HEK293 (cell line): ENCODE results near the gene DISC1.

Experiments used
- CTCF ChIA-PET: fragments of 350-600 bp; formaldehyde crosslinking; extraction: SDS; loops from one replicate; lab custom pipeline; 2021; ENCODE audit warnings: antibody characterized with exemption; lab: Yijun Ruan, JAX
- POLR2A ChIA-PET: fragments of 300-600 bp; formaldehyde crosslinking; extraction: SDS; loops from one replicate; lab custom pipeline; 2020; ENCODE audit warnings: antibody characterized with exemption, inconsistent platforms; lab: Yijun Ruan, JAX
- H3K27ac ChIP-seq: fragments of 200-500 bp; sonication (Bioruptor generic); 2 replicates; pipeline ENCODE4 v1.5.1; 2014; ENCODE audit warnings: low read depth, low read length, control low read depth, inconsistent platforms; ENCODE audit errors: extremely low read depth
- H3K36me3 ChIP-seq, 2 experiments: fragments of 200-500 bp in 1 of 2; sonication (Bioruptor generic) in 1 of 2; 1 replicate in 1 of 2; 2 replicates in 1 of 2; pipeline ENCODE4 v1.5.1; 2014 to 2017; ENCODE audit warnings: inconsistent platforms in 2 of 2, low read length in 2 of 2; ENCODE audit not compliant: control insufficient read depth in 2 of 2, insufficient read depth in 1 of 2
- H3K4me1 ChIP-seq: fragments of 200-500 bp; sonication (Bioruptor generic); 2 replicates; pipeline ENCODE4 v1.5.1; 2014; ENCODE audit warnings: mild to moderate bottlenecking, low read length, inconsistent platforms; ENCODE audit not compliant: control insufficient read depth, insufficient read depth
- H3K4me3 ChIP-seq: 2 replicates; pipeline ENCODE4 v1.5.1; 2011; ENCODE audit warnings: low read depth, mild to moderate bottlenecking, control low read depth, low read length, moderate library complexity
- H3K9me3 ChIP-seq: fragments of 200-500 bp; sonication (Bioruptor generic); 2 replicates; pipeline ENCODE4 v1.5.1; 2014; ENCODE audit warnings: low read depth, low read length, inconsistent platforms; ENCODE audit not compliant: control insufficient read depth, insufficient read depth
- KLF1 ChIP-seq: fragments of 450-650 bp; formaldehyde crosslinking; IDR thresholded peaks from 2 replicates; pipeline ENCODE4 v1.5.1; 2016; ENCODE audit warnings: missing biosample characterization, missing genetic modification characterization
- MZF1 ChIP-seq: fragments of 450-650 bp; formaldehyde crosslinking; IDR thresholded peaks from 2 replicates; pipeline ENCODE4 v1.5.1; 2017; ENCODE audit warnings: missing biosample characterization, missing genetic modification characterization, borderline replicate concordance
- PRDM2 ChIP-seq: fragments of 450-650 bp; formaldehyde crosslinking; IDR thresholded peaks from 2 replicates; pipeline ENCODE4 v1.5.1; 2016; ENCODE audit warnings: missing biosample characterization, missing genetic modification characterization, borderline replicate concordance
- SCRT2 ChIP-seq: fragments of 450-650 bp; formaldehyde crosslinking; IDR thresholded peaks from 2 replicates; pipeline ENCODE4 v1.5.1; 2016; ENCODE audit warnings: missing biosample characterization, missing genetic modification characterization
- ZBTB49 ChIP-seq: fragments of 450-650 bp; formaldehyde crosslinking; IDR thresholded peaks from 2 replicates; pipeline ENCODE4 v1.5.1; 2016; ENCODE audit warnings: missing biosample characterization, missing genetic modification characterization, low read depth
- ZNF18 ChIP-seq: fragments of 450-650 bp; formaldehyde crosslinking; IDR thresholded peaks from 2 replicates; pipeline ENCODE4 v1.5.1; 2016; ENCODE audit warnings: missing biosample characterization, missing genetic modification characterization
- ZNF239 ChIP-seq: fragments of 450-650 bp; formaldehyde crosslinking; IDR thresholded peaks from 2 replicates; pipeline ENCODE4 v1.5.1; 2016; ENCODE audit warnings: missing biosample characterization, missing genetic modification characterization
- ZNF248 ChIP-seq: fragments of 450-650 bp; formaldehyde crosslinking; IDR thresholded peaks from 2 replicates; pipeline ENCODE4 v1.5.1; 2017; ENCODE audit warnings: missing biosample characterization, missing genetic modification characterization
- ZNF311 ChIP-seq: fragments of 450-650 bp; formaldehyde crosslinking; IDR thresholded peaks from 2 replicates; pipeline ENCODE4 v1.5.1; 2017; ENCODE audit warnings: missing biosample characterization, missing genetic modification characterization, borderline replicate concordance
- ZNF324 ChIP-seq: fragments of 450-650 bp; formaldehyde crosslinking; IDR thresholded peaks from 2 replicates; pipeline ENCODE4 v1.5.1; 2016; ENCODE audit warnings: missing biosample characterization, missing genetic modification characterization
- ZNF529 ChIP-seq: fragments of 450-650 bp; formaldehyde crosslinking; IDR thresholded peaks from 2 replicates; pipeline ENCODE4 v1.5.1; 2017; ENCODE audit warnings: missing genetic modification characterization, missing biosample characterization; ENCODE audit not compliant: insufficient replicate concordance
- ZNF548 ChIP-seq: fragments of 450-650 bp; formaldehyde crosslinking; IDR thresholded peaks from 2 replicates; pipeline ENCODE4 v1.5.1; 2016; ENCODE audit warnings: missing biosample characterization, missing genetic modification characterization
- ZNF560 ChIP-seq: fragments of 450-650 bp; formaldehyde crosslinking; IDR thresholded peaks from 2 replicates; pipeline ENCODE4 v1.5.1; 2017; ENCODE audit warnings: missing biosample characterization, missing genetic modification characterization, borderline replicate concordance
- ZNF561 ChIP-seq: fragments of 450-650 bp; IDR thresholded peaks from 2 replicates; pipeline ENCODE4 v1.5.1; 2018; ENCODE audit warnings: missing biosample characterization, missing genetic modification characterization, borderline replicate concordance
- ZSCAN18 ChIP-seq: fragments of 450-650 bp; formaldehyde crosslinking; IDR thresholded peaks from 2 replicates; pipeline ENCODE4 v1.5.1; 2016; ENCODE audit warnings: missing biosample characterization, missing genetic modification characterization

Gene DISC1

GRCh38 chr1:231702804-231703203 is 76.2 kb downstream of the DISC1 start:
- Histone ChIP-seq H3K9me3 (no peaks in the 10 kb centered on the region), H3K4me3 (no peak overlapping the region), H3K4me1 (peaks cover 12% of the 10 kb centered on the region; the same call in 1 of the 2 replicates), H3K36me3 (no peaks in the 10 kb centered on the region), H3K27ac (no peak overlapping the region)
- no peak for TF ChIP-seq ZNF248
- no peak for TF ChIP-seq ZNF548 (tag by site-specific recombination)
- ChIA-PET CTCF (interaction anchor here (0.8 kb wide), 1 partner anchor 53 kb away, joined by 3 read pairs; no protein-coding TSS in a partner anchor), POLR2A (no interaction called here)

GRCh38 chr1:231705806-231706760 is 79.5 kb downstream of the DISC1 start:
- peaks cover 10% of the 10 kb centered on the region; the same call in 1 of the 2 replicates for H3K4me1 ChIP-seq
- ChIA-PET POLR2A (no interaction called here), CTCF (no interaction called here)
- H3K36me3 ChIP-seq, result no peaks in the 10 kb centered on the region
- no peak overlapping the region for H3K27ac ChIP-seq
- no peaks in the 10 kb centered on the region for H3K9me3 ChIP-seq
- TF ChIP-seq ZNF529 (no peak), KLF1 (peak; percentile 60), ZNF324 (no peak), MZF1 (no peak), ZNF248 (no peak), SCRT2 (tag by site-specific recombination) (0 out of 2 replicates have a peak, but pooled peaks have one; percentile 22), ZNF561 (tag by site-specific recombination) (no peak), PRDM2 (no peak), ZNF18 (no peak), ZNF311 (tag by site-specific recombination) (no peak), ZNF239 (no peak)
- H3K4me3 ChIP-seq, result no peak overlapping the region

- Histone ChIP-seq H3K9me3 (no peaks in the 10 kb centered on the region), H3K4me3 (no peak overlapping the region), H3K27ac (no peak overlapping the region), H3K4me1 (peaks cover 10% of the 10 kb centered on the region; the same call in 1 of the 2 replicates), H3K36me3 (no peaks in the 10 kb centered on the region)
- TF ChIP-seq ZBTB49 (no peak), ZNF560 (tag by site-specific recombination) (no peak), ZSCAN18 (no peak)
- ChIA-PET POLR2A (no interaction called here), CTCF (no interaction called here)
Observed at GRCh38 chr1:231706934-231707333, 80.3 kb downstream of the DISC1 start.
